Prostate gland (tissue), 2 donors: ENCODE results near the gene SLC6A3.

Experiments used
- CTCF ChIP-seq, 4 experiments: fragments of 200-600 bp in 2 of 4; fragments of 450-650 bp in 2 of 4; sonication (generic) in 2 of 4; IDR thresholded peaks; 1 replicate in 3 of 4; 2 replicates in 1 of 4; pipeline ENCODE4 v1.5.1; 2016 to 2019; ENCODE audit warnings: antibody characterized with exemption in 4 of 4, mild to moderate bottlenecking in 2 of 4, moderate library complexity in 2 of 4
- POLR2A ChIP-seq: fragments of 450-650 bp; IDR thresholded peaks from one replicate; pipeline ENCODE4 v1.6.1; 2016; ENCODE audit warnings: antibody characterized with exemption, mild to moderate bottlenecking

- TF ChIP-seq CTCF (IDR thresholded peaks at IDR 0.05), result no peak
- no peak for TF ChIP-seq POLR2A
These were observed 35.6 kb upstream of the SLC6A3 start for GRCh38 chr5:1480806-1481205.
